ENCODE data around the gene REM2.

REM2 gene

GRCh38 chr14:22845103-22845394 lies 38.0 kb upstream of the REM2 start:
- DNase-seq (ENCODE audit: low spot score) = no peak
- no peak for TF ChIP-seq CTCF (IDR thresholded peaks at IDR 0.05; ENCODE audit: extremely low read depth, missing control alignments)

- TF ChIP-seq CTCF (IDR thresholded peaks at IDR 0.05; ENCODE audit: extremely low read depth, missing control alignments) = no peak
- no peak for DNase-seq (ENCODE audit: low spot score)
Measured at GRCh38 chr14:22845821-22846625, 37.0 kb upstream of the REM2 start.

GRCh38 chr14:22846811-22847307 lies 36.2 kb upstream of the REM2 start:
- no peak for TF ChIP-seq CTCF (IDR thresholded peaks at IDR 0.05; ENCODE audit: extremely low read depth, missing control alignments)

GRCh38 chr14:22847661-22848341 lies 35.2 kb upstream of the REM2 start:
- DNase-seq (ENCODE audit: low spot score) = peak; percentile 36
- no peak for TF ChIP-seq CTCF (IDR thresholded peaks at IDR 0.05; ENCODE audit: extremely low read depth, missing control alignments)

More at GRCh38 chr14:22846811-22847307, 36.2 kb upstream of the REM2 start:
- no peak for DNase-seq (ENCODE audit: low spot score)

- TF ChIP-seq CTCF (IDR thresholded peaks at IDR 0.05; ENCODE audit: extremely low read depth, missing control alignments) = no peak
- DNase-seq (ENCODE audit: low spot score) = peak; percentile 33
Measured at GRCh38 chr14:22848351-22849164, 34.5 kb upstream of the REM2 start.

GRCh38 chr14:22849212-22849819 lies 33.7 kb upstream of the REM2 start:
- TF ChIP-seq CTCF (IDR thresholded peaks at IDR 0.05; ENCODE audit: extremely low read depth, missing control alignments) = no peak
- DNase-seq (ENCODE audit: low spot score) = no peak
